HFF-Myc (cell line): ENCODE data around the gene ZNF578.
"Not testable (repeated sequence)": the region's sequence is repeated elsewhere in the genome, so short reads cannot be mapped to it uniquely, and the experiment has no call there.

Experiments
- DNase-seq: peaks from one replicate; pipeline ENCODE4 v3.0.0-alpha.2; 2011; ENCODE audit warnings: low read depth; ENCODE audit errors: extremely low read depth
- H3K4me3 ChIP-seq: replicated peaks from 2 replicates; pipeline ENCODE4 v1.5.1; 2011; ENCODE audit warnings: low read depth, mild to moderate bottlenecking, control low read depth, low read length
- CTCF ChIP-seq: IDR thresholded peaks from 2 replicates; pipeline ENCODE4 v1.5.1; 2012; ENCODE audit warnings: mild to moderate bottlenecking, low read depth, low read length, control low read depth; ENCODE audit errors: missing control alignments

The ZNF578 gene

DNA sequence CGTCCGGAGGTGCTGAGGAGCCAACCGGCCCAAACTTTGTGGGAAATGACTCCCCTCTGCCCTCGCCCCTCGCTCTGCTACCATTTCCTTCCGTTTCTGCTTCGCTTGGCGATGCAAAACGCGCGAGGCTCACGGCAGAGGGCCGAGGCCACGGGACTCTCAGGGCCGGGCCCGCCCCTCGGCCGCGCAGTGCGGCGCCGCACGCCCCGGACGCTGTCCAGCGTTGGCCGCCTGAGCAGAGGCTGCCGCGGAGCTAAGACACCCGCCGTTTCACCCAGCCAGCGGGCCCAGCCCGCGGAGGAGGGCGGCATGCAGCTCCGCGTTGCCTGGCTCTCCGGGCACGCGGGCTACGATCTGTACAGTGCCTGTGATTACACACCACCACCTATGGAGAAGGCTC, 2.1 kb upstream of the ZNF578 start:
- TF ChIP-seq CTCF: no peak
- DNase-seq: no peak
- H3K4me3 ChIP-seq: no peak overlapping the region

DNA sequence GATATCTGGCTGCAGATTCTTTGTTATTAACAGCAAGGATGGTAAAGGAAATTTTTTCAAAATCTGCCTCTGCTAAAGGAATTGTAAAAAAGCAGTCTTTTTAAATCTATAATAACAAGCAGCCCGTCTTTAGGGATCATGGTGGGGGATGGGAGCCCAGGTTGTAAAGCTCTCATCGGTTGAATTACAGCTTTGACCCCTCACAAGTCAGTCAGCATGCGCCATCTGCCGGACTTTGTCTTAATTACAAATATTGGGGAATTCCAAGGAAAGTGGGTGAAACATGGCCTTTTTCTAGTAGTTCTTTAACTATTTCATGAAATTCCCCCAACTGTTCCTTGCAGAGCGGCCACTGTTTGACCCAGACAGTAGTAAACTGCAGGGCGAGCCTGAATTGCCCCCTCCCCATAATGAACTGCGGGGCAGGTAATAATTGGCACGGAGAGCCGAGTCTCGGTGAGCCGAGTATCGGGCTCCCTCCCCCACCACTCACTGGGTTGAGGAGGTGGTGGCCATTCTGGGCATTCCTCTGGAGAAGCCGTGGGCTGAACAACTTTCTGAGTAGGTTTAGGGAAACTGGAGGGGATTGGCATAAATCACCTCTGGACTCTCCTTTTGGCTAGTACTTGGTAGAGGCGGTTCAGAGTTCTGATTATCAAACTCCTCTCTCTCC, 11.6 kb downstream of the ZNF578 start:
- H3K4me3 ChIP-seq: no peak overlapping the region
- DNase-seq: no peak
- no peak for TF ChIP-seq CTCF

GRCh38 chr19:52473655-52474350, 20.4 kb downstream of the ZNF578 start:
- no peak for TF ChIP-seq CTCF
- DNase-seq: no peak
- no peak overlapping the region for H3K4me3 ChIP-seq

GRCh38 chr19:52474351-52475127, 21.2 kb downstream of the ZNF578 start:
- no peak for DNase-seq
- no peak overlapping the region for H3K4me3 ChIP-seq
- TF ChIP-seq CTCF: no peak

GRCh38 chr19:52484111-52484743, 30.9 kb downstream of the ZNF578 start:
- not testable (repeated sequence) for H3K4me3 ChIP-seq, DNase-seq

DNA sequence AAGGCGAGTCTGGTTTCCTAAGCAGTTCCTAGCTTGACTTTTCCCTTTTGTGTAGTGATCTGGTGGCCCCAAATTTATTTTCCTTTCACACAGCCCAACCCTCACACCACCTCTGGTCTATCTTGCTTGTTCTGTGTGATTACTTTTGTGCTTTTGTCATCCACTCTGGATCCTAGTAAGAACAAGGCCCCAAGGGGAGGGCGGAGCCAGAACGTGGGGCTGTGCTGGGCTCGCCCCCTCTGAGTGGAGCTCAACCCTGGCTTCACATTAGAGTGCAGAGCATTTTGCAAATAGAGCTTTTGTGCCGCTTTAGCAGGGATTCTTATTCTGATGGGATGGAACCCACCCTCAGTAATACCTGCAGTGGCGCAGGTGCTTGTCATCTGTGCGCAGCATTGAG, 31.7 kb downstream of the ZNF578 start:
- not testable (repeated sequence) for H3K4me3 ChIP-seq, DNase-seq

- not testable (repeated sequence) for DNase-seq, H3K4me3 ChIP-seq
Measured at GRCh38 chr19:52485561-52486240, 32.3 kb downstream of the ZNF578 start.
